ENCODE results near the gene LARP4. TPM values are rescaled to one million over a fixed set of nuclear protein-coding genes. Genes with fewer than 3 reads are reported as not detected.
"Not testable (repeated sequence)": the region's sequence is repeated elsewhere in the genome, so short reads cannot be mapped to it uniquely, and the experiment has no call there.

LARP4 gene
- total RNA-seq, 1 donor from 2014 or later, result 76.5 TPM

DNA sequence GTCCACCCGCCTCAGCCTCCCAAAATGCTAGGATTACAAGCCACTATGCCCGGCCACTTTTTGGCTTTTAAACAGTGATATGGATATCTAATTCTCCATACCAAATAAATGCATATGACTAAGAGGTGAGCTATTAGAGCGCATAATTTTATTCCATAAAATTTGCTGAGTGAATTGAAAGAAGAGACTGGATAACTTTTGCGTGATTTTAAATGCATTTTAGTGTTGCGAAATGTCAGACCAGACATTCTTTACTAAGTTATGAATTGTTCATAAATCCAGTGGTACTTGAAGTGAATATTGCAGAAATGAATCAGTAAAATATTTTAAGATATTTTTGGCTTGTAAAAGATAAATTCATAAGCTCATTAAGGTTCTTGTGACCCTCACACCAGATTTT is 53.2 kb downstream of the LARP4 start:
- no peak for DNase-seq (ENCODE audit: low spot score)
- ATAC-seq, result no peak
- intact Hi-C loops (cut with DNase I), result no loop called here

DNA sequence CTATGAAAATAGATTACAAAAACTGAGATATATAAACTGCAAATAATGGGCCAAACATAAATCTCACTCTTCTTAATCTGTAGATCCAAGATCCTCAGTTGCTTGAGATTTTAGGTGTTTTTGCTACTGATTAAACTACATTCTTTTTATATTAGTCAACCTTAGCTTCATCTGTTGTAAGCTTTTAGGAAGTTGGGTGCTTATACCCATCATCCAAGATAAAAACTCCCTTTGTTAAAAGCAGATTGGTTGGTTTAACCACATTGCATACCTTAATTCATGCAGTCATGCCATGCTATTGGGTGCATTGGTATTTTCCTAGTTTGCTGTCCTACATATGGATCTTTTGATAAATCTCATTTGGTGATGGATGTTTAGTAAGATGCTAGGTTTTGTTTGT is 57.9 kb downstream of the LARP4 start:
- ATAC-seq (no peak), DNase-seq (ENCODE audit: low spot score) (no peak)
- intact Hi-C loops (cut with DNase I), result no loop called here

DNA sequence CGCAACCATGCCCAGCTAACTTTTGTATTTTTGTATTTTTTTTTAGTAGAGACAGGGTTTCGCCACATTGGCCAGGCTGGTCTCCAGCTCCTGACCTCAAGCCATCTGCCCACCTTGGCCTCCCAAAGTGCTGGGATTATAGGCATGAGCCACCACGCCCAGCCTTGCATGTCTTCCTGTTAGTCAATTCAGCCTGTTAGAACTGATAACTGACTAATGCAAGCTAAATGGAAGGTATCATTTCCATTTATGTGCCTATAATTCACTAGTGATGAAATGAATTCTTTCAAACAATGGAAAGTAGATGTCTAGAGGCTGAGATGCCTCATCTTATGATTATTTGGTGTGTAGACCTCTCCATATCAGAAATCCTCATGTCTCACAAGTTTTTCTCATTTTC is 66.8 kb downstream of the LARP4 start:
- ATAC-seq (no peak), DNase-seq (ENCODE audit: low spot score) (no peak)
- intact Hi-C loops (cut with DNase I), result no loop called here

DNA sequence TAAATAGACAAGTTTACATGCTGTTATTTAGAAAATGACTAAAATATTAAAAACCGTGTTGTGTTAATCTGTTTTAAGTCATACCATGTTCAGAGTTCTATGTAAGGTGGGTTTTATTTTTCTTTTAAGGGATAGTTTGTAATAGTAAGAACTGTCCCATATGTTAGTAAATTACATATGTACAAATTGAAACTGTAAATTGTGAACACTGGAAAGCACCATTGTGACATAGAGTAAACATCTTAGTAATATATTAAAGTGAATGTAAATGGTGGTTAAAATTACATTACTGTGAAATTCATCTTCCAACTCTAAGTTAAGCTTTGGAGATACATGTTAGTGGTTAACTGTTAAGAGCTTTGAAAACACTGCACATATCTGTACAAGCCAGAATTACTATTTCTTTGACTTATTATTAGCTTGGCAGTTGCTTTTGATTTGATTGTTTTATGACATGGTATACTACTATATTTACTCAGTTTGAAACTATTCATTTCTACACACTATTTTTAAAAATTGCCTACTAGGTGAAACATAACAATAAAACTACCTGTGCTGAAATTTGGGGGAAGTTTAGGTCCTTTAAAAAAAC is 76.7 kb downstream of the LARP4 start:
- no peak for DNase-seq (ENCODE audit: low spot score)
- ATAC-seq, result no peak
- intact Hi-C loops (cut with DNase I), result no loop called here

DNA sequence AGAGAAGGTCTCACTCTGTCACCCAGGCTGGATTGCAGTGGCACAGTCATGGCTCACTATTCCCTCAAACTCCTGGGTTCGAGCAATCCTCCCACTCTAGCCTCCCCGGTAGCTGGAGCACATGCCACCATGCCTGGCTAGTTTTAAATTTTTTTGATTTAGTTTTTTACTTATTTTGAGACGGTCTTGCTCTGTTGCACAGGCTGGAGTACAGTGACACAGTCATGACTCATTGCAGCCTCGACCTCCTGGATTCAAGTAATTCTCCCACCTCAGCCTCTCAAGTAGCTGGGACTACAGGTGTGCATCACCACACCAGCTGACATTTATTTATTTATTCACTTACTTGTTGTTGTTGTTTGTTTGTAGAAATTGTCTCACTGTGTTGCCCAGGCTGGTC is 81.9 kb downstream of the LARP4 start:
- no peak for ATAC-seq

DNA sequence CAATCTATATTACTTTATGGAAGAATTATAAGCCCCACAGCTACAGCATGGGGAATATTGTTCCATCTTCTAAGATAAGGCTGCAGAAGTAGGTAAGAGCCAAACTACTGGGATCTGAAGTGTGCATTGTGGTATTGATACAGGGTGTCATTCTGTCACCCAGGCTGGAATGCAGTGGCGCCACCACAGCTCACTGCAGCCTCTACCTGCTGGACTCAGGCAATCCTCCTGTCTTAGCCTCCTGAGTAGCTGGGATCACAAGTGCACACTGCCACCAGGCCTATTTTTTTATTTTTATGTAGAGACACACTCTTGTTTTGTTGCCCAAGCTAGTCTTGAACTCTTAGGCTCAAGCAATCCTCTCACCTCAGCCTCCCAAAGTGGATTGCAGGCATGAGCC is 82.8 kb downstream of the LARP4 start:
- intact Hi-C loops (cut with DNase I), result no loop called here
- DNase-seq (ENCODE audit: low spot score) (no peak), ATAC-seq (no peak)

More for the DNA sequence above, 81.9 kb downstream of the LARP4 start:
- no peak for DNase-seq (ENCODE audit: low spot score)
- intact Hi-C loops (cut with DNase I), result no loop called here

DNA sequence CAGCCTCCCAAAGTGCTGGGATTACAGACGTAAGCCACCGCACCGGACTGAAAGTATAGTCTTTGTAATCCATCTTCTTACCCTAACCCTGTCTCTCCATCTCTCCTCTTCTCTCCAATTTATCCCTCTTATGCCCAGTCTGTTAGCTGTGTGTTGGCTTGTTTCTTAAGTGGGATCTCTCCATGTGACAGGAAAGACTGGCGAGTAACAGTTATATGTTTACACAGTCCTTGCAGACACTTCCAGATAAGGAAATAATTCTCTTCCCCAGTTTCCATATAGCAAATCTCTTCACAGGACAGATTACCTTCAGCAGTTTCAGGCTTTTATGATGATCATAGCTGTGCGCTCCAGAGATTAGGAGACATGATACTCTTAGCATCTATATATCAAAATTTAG is 88.1 kb downstream of the LARP4 start:
- ATAC-seq, result no peak
- intact Hi-C loops (cut with DNase I), result no loop called here
- DNase-seq (ENCODE audit: low spot score), result no peak

DNA sequence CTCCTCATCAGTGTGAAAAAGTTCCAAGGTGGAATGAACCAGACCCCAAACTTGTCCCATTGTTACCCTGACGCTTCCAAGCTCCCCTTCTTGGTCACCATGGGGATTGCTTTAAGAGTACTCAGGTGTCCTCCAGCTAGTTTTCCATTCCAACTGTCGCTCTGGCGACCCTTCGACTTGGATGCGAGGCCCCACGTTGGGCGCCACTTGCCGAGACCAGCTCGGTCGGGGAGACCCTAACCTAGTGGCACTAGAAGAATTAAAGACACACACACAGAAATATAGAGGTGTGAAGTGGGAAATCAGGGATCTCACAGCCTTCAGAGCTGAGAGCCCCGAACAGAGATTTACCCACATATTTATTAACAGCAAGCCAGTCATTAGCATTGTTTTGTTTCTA is 97.4 kb downstream of the LARP4 start:
- intact Hi-C loops (cut with DNase I); DNase-seq (ENCODE audit: low spot score); ATAC-seq: not testable (repeated sequence)

DNA sequence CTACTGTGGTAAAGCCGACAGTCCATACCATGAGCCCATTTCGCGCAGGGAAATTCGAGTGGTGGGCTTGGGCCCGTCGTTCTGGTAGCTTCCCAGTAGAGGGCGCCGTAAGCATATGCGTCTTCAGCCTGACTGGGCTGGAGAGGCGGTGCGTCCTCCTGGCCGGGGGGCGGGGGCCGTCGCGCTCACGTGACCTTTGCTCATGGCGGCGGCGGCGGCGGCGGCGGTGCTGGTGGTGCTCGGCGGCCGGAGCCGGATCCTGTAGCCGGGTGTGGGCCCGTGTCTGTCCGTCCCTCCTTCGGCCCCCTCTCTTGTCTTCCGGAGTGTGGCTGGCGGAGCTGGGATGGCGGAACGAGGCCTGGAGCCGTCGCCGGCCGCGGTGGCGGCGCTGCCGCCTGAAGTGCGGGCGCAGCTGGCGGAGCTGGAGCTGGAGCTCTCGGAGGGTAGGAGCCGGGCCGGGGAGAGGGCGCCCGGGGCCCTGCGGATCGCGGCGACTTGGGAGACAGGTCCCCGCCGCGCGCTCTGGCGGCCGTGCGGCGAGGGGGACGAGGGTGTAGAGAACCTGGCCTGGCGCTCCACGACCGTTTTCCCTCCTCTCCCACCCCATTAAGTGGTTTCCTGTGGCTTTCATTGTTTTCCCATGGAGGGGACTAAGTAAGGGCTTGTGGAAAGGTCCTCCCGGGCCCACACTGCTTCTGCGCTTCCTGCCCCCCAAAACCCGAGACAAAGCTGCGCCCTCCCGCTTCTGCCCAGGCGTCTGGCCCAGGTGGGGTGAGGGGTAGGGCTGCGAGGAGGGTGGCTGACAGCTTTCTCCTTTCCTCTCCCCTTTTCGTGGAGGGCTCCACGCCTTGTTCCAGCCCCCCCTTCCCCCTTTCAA is 104.4 kb downstream of the LARP4 start, which contains the start of gene DIP2B:
Gene DIP2B (plus strand): TSS at position 188 of the 877 bp plus-strand sequence. CDS start 156 bp downstream, at position 344.
- peak; percentile 96 for ATAC-seq
- DNase-seq (ENCODE audit: low spot score), result peak; percentile 98
- intact Hi-C loops (cut with DNase I), result loop anchor here (2.0 to 5.0 kb wide), 2 partner anchors 130 to 232 kb away; no protein-coding TSS in a partner anchor

DNA sequence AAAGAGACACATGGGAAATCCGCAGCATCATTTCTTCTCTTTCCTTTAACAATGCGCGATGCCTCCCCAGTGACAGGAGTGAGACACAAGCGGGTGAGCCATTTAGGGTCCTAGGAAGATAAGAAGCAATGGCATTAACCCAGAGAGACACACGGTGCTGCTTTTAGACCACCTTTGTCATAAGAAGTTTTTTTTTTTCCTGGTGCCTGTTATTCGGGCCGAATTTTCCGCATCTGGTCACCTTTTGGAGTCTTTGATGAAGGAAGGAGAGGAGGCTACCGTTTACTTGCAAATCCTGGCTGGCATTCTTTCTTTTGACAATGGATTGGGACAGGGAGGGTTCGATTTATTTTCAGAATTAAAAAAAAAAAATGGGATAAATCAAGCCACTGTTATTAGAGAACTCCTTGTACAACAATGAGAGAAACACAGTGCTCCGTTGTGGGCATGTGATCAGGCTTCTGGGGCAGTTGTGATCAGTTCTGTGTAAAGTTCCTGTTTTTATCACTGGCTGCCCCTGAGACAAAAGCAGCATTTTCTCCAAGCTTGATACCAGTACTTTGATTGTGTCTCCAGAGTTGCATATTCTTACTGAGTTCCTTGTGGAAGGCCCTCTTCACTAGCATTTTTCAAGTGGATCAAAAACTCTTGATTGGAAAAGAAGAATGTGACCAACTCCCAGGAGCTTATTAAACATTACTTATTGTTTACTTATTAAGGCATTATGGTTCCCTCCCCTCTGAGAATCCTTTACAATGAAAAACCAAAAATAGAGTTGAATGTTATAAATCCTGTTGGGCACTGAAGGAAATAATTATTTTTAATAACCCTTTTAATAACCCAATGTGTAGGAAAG is 105.2 kb downstream of the LARP4 start:
- DNase-seq (ENCODE audit: low spot score) (no peak), ATAC-seq (peak; percentile 77)
- intact Hi-C loops (cut with DNase I), result loop anchor here (2.0 kb wide), 1 partner anchor 129 kb away; no protein-coding TSS in a partner anchor

DNA sequence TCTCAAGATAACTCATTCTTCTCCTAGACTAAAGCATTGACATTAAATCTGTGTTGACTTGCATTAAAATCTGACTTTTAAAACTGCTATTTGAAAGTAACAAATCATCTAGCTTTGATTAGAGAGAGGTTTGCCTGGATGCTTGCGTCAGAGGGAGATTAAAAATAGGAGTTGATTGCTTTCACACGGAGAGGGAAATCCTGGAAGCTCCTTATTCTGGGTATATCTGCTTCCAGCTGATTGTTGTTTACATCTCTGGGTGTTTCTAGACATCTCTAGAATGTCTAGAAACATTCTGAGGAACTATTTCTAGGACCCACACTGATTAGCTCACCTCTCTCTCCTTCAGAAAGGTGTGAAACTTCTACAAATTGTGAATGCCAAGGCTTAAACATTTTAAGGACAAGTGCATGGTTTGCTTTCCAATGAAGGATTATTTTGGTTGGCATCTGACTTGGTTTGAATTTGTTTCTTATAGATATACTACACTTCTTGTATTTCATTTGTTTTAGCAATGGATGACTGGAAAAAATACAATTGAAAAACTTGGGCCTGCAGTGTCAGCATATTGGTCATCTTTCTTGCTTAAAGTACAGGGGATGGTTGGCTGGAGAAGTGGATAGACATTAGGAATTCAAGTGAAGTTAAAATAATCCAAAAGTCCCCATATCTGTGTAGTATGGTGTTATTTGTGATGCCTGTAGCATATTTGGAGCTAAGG is 106.2 kb downstream of the LARP4 start:
- intact Hi-C loops (cut with DNase I), result no loop called here
- DNase-seq (ENCODE audit: low spot score), result no peak
- ATAC-seq, result no peak

DNA sequence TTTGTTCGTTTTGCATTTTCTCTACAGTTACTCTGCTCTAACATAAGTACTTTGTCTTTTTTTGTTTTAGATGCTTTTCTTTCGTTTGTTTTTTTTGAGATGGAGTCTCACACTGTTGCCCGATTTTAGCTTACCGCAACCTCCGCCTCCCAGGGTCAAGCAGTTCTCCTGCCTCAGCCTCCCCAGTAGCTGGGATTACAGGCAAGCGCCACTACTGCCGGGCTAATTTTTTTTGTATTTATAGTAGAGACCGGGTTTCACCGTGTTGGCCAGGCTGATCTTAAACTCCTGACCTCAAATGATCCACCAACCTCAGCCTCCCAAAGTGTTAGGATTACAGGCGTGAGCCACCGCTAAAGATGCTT is 106.8 kb downstream of the LARP4 start:
- intact Hi-C loops (cut with DNase I), result no loop called here
- ATAC-seq, result no peak
- DNase-seq (ENCODE audit: low spot score), result no peak

DNA sequence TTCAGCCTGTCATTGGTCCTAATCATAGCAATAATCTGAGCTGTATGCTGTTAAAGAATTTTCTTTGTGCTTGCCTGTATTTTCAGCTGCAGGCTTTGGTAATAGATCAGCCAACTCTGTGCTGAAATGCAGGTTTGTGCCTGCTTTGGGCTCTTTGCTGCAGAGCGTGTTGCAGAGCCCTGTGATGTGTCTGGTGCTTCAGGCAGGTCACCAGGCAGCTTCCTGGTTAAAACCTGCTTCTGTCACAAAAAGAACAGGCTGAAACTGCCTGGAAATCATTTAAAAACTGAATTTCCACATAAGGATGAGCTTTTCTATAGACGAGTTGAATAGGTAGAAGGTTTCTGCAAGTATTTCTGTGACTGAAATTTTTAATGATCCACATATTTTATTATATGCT is 107.2 kb downstream of the LARP4 start:
- no peak for ATAC-seq
- intact Hi-C loops (cut with DNase I), result no loop called here
- no peak for DNase-seq (ENCODE audit: low spot score)

DNA sequence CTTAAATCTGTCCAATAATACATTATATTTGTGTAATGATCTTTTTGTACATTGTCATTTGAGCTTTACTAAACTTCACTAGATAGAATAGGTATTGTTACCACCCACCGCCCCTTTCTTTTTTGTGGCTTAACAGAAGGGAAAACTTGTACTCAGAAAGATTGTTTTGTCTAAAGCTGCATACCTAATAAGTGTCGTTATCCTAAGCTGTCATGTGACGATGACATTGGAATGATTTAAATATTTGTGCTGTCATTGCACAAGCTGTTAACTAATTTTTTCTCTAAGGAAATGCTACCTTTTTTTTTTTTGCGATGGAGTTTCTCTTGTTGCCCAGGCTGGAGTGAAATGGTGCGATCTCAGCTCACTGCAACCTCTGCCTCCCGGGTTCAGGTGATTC is 107.7 kb downstream of the LARP4 start:
- intact Hi-C loops (cut with DNase I), result no loop called here
- ATAC-seq (no peak), DNase-seq (ENCODE audit: low spot score) (no peak)

DNA sequence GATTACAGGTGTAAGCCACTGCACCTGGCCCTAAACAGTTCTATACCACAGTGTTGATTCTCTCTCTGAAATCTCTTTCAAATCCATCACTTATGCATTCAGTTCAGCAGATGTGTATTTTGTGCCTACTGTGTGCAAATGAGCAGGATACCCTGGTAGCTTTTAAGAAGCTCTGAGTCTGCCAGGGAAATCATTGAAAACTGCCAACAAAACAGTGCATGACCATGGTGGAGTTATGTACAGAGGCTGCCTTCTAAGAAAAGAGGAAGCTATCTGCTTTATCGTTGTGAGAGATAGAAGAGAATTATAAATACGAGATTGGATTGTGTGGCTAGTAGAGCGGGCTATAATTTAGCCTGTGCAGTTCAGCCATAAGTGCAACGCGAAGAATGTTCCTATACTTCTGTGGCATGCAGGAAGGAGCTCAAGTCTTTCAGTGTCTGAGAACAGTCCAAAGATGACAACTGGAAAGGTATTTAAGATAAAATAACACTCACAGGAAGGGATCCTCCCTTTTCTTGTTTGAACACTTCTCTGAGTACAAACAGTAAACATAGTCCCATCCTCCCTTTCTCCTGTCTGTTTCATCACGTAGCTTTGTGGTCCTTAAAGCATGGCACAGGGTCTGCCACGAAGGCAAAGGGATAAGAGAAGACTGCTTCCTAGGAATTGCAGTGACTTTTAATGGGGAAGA is 108.4 kb downstream of the LARP4 start:
- intact Hi-C loops (cut with DNase I), result no loop called here
- ATAC-seq (no peak), DNase-seq (ENCODE audit: low spot score) (no peak)

DNA sequence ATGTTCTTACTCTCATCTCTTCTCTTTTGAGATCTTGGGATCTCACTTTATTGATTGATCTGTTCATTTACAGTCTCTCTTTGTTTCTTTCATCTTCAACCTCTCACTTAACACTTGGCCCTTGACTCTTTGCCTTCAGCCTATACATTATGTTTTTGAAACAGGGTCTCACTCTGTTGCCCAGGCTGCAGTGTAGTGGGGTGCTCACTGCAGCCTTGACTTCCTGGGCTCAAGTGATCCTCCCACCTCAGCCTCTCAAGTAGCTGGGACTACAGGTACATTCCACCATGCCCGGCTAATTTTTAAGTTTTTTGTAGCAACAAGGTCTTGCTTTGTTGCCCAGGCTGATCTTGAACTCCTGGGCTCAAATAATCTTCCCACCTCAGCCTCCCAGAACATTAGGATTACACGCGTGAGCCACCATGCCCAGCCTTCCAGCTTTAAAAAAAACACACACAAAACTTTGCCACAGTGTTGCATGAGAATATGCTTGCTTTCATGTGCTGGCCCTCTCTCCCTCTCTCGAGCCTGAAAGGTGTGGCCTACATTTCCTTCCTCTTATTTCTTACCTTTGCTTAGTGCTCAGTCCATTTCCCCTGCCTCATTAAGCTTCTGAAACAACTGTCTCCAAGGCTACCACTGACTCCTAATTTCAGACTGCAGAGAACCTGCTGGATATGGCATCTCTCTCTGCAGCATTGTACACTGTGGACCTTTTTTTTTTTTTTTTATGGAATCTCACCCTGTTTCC is 114.0 kb downstream of the LARP4 start:
- DNase-seq (ENCODE audit: low spot score) (no peak), ATAC-seq (no peak)
- intact Hi-C loops (cut with DNase I), result no loop called here

DNA sequence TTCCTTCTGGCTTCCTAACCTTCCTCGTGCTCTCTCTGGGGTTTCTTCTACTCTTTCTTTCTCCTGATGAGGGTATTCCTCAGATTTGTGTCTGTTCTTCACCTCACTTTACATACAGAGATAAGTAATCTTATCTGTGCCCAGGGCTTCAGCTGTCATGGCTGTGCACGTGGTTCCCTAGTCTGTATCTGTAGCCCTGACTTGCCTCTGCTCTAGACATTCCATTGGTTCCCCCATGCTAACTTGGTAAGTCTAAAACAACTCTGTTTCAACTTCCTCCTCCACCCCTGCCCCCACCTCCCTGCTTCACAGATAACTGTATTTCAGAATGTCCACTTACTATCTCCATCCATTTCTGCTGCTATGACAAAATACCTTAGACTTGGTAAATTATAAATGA is 114.9 kb downstream of the LARP4 start:
- DNase-seq (ENCODE audit: low spot score) (no peak), ATAC-seq (no peak)
- intact Hi-C loops (cut with DNase I), result no loop called here
